ENCODE measurements around the gene ABLIM3.

- no peak for TF ChIP-seq CTCF (IDR thresholded peaks at IDR 0.05 in 2 of 3, conservative IDR thresholded peaks at IDR 0.05 in 1 of 3; ENCODE audit: borderline replicate concordance in 1 of 3, insufficient read depth in 1 of 3, low read depth in 2 of 3, low read length in 2 of 3)
- TF ChIP-seq SIN3A (IDR thresholded peaks at IDR 0.05; ENCODE audit: low read depth): no peak
- no peak for TF ChIP-seq ATF3 (IDR thresholded peaks at IDR 0.05)
- no peak for TF ChIP-seq EZH2 (IDR thresholded peaks at IDR 0.05)
- no peak for TF ChIP-seq SP1 (IDR thresholded peaks at IDR 0.05; ENCODE audit: low read depth)
These were observed 2.2 kb downstream of the ABLIM3 start for GRCh38 chr5:149143470-149143869.

All from HCT116 (cell line).